GM12892 (cell line): ENCODE measurements around the gene PROM2.

Experiments used
- DNase-seq: peaks from one replicate; pipeline ENCODE4 v3.0.0; 2011; ENCODE audit not compliant: insufficient read length
- FAIRE-seq: peaks from 2 replicates; lab custom pipeline; 2011; peaks lifted over from hg19 to GRCh38; lab: Jason Lieb, UNC
- POLR2A ChIP-seq: IDR thresholded peaks from 2 replicates; pipeline ENCODE4 v1.6.1; 2011; ENCODE audit warnings: low read depth, low read length, control low read depth
- POLR2AphosphoS5 ChIP-seq: IDR thresholded peaks from 2 replicates; pipeline ENCODE4 v1.6.1; 2011; ENCODE audit warnings: low read depth, low read length, control low read depth
- TAF1 ChIP-seq: IDR thresholded peaks from 2 replicates; pipeline ENCODE4 v1.6.1; 2011; ENCODE audit warnings: low read depth, mild to moderate bottlenecking, control low read depth, low read length, borderline replicate concordance

Gene PROM2

GRCh38 chr2:95270541-95271081, 3.6 kb upstream of the PROM2 start:
- TF ChIP-seq POLR2AphosphoS5 = no peak
- TF ChIP-seq POLR2A = no peak
- FAIRE-seq (no peak), DNase-seq (no peak)

- FAIRE-seq (no peak), DNase-seq (no peak)
- TF ChIP-seq TAF1 = no peak
- TF ChIP-seq POLR2AphosphoS5 = no peak
- TF ChIP-seq POLR2A = no peak
Observed at GRCh38 chr2:95271381-95271971, 2.8 kb upstream of the PROM2 start.

GRCh38 chr2:95272299-95272751, 1.9 kb upstream of the PROM2 start:
- TF ChIP-seq TAF1 (no peak), POLR2AphosphoS5 (no peak), POLR2A (no peak)
- no peak for FAIRE-seq
- no peak for DNase-seq

- DNase-seq = no peak
- TF ChIP-seq POLR2AphosphoS5 (no peak), POLR2A (no peak), TAF1 (no peak)
- no peak for FAIRE-seq
Observed at GRCh38 chr2:95272781-95273180, 1.5 kb upstream of the PROM2 start.

GRCh38 chr2:95273566-95274290, 521 bp upstream of the PROM2 start:
- TF ChIP-seq TAF1 = no peak
- no peak for TF ChIP-seq POLR2A
- no peak for TF ChIP-seq POLR2AphosphoS5
- DNase-seq (no peak), FAIRE-seq (no peak)

GRCh38 chr2:95275151-95275515, 884 bp downstream of the PROM2 start:
- no peak for TF ChIP-seq TAF1
- no peak for TF ChIP-seq POLR2AphosphoS5
- TF ChIP-seq POLR2A = no peak
- no peak for FAIRE-seq
- no peak for DNase-seq

- TF ChIP-seq POLR2A (no peak), POLR2AphosphoS5 (no peak), TAF1 (no peak)
- FAIRE-seq (no peak), DNase-seq (no peak)
Observed at GRCh38 chr2:95275601-95276243, 1.5 kb downstream of the PROM2 start.

GRCh38 chr2:95276244-95276887, 2.1 kb downstream of the PROM2 start:
- DNase-seq = no peak
- FAIRE-seq = no peak
- no peak for TF ChIP-seq POLR2A
- no peak for TF ChIP-seq TAF1
- TF ChIP-seq POLR2AphosphoS5 = no peak

GRCh38 chr2:95276888-95277245, 2.6 kb downstream of the PROM2 start:
- TF ChIP-seq TAF1 = no peak
- DNase-seq = no peak
- no peak for FAIRE-seq

GRCh38 chr2:95277246-95277906, 3.1 kb downstream of the PROM2 start:
- no peak for FAIRE-seq
- DNase-seq = no peak
- TF ChIP-seq POLR2A (no peak), POLR2AphosphoS5 (no peak), TAF1 (no peak)

GRCh38 chr2:95278051-95278471, 3.8 kb downstream of the PROM2 start:
- DNase-seq (no peak), FAIRE-seq (no peak)
- TF ChIP-seq TAF1 (no peak), POLR2AphosphoS5 (no peak), POLR2A (no peak)
